ENCODE measurements around the gene ABI2. TPM values are rescaled to one million over a fixed set of nuclear protein-coding genes. Genes with fewer than 3 reads are reported as not detected.
"Not testable (repeated sequence)": the region's sequence is repeated elsewhere in the genome, so short reads cannot be mapped to it uniquely, and the experiment has no call there.

The ABI2 gene
- polyA plus RNA-seq (ENCODE audit: insufficient read length in 10 of 10) = 10 to 100 TPM; 31.4 to 45.5 (median 37.9) TPM
- long read RNA-seq, donor 1, full-length matches to known transcripts = 4 of 4 reads
- long read RNA-seq, donor 1, partial matches to known transcripts = 0 of 4 reads
- long read RNA-seq, donor 1, other reads (novel, unspliced or antisense) = 0 of 4 reads
- long read RNA-seq, donor 2, partial matches to known transcripts = 0 of 2 reads
- long read RNA-seq, donor 2, other reads (novel, unspliced or antisense) = 0 of 2 reads
- long read RNA-seq, donor 3 = 0 reads
- long read RNA-seq, donor 4, full-length matches to known transcripts = 3 of 3 reads
- long read RNA-seq, donor 4, partial matches to known transcripts = 0 of 3 reads
- long read RNA-seq, donor 4, other reads (novel, unspliced or antisense) = 0 of 3 reads
- long read RNA-seq, donor 5, full-length matches to known transcripts = 5 of 47 reads
- long read RNA-seq, donor 5, partial matches to known transcripts = 42 of 47 reads
- long read RNA-seq, donor 5, other reads (novel, unspliced or antisense) = 0 of 47 reads
- long read RNA-seq, donor 6, full-length matches to known transcripts = 6 of 32 reads
- long read RNA-seq, donor 6, partial matches to known transcripts = 26 of 32 reads
- long read RNA-seq, donor 6, other reads (novel, unspliced or antisense) = 0 of 32 reads
- long read RNA-seq, donor 7, full-length matches to known transcripts = 4 of 12 reads
- long read RNA-seq, donor 7, partial matches to known transcripts = 8 of 12 reads
- long read RNA-seq, donor 7, other reads (novel, unspliced or antisense) = 0 of 12 reads
- long read RNA-seq, donor 8, full-length matches to known transcripts = 5 of 5 reads
- long read RNA-seq, donor 8, partial matches to known transcripts = 0 of 5 reads
- long read RNA-seq, donor 8, other reads (novel, unspliced or antisense) = 0 of 5 reads
- long read RNA-seq, donor 9, full-length matches to known transcripts = 1 of 1 reads
- long read RNA-seq, donor 9, partial matches to known transcripts = 0 of 1 reads
- long read RNA-seq, donor 9, other reads (novel, unspliced or antisense) = 0 of 1 reads

DNA sequence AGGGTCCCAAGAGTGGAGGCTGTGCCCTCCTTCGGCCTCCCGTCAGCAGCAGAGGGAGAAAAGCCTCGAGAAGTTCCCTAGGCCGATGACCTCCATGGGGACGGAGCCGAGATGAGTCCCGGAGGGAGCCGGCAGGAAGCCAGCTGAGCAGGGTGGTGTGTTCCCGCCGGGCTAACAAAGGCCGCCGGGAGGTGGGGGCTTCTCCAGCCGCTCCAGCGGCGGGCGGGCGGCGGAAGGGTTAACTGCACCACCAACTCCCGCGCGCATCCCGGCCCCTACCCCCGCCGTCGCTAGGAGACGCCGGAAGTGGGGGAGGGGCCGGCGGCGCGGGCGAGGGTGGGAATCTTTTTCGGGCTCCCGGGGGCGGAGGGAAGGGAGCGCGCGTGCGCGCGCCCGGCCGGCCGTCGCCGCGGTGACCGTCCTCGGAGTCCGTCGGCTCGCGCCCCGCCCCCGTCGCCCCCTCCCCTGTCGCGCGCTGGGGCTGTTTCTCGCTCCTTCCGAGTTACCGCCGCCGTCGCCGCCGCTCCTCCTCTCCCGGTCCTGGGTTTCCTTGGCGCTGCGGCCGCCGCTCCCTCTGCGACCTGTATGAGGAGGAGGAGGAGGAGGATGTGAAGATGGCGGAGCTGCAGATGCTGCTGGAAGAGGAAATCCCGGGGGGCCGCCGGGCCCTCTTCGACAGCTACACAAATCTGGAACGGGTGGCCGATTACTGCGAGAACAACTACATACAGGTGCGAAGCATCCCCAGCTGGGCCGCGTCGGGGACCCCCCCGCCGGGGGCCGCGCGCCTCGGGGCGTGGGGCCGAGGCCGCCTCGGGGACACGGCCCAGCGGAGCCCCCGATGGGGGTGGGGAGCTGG is at the start of gene ABI2:
TSS of gene ABI2 (plus strand) at position 494 of the 859 bp plus-strand sequence. CDS start at position 615, 121 bp downstream.
- DNase-seq = peak; percentile 90 to 96 (median 94)

DNA sequence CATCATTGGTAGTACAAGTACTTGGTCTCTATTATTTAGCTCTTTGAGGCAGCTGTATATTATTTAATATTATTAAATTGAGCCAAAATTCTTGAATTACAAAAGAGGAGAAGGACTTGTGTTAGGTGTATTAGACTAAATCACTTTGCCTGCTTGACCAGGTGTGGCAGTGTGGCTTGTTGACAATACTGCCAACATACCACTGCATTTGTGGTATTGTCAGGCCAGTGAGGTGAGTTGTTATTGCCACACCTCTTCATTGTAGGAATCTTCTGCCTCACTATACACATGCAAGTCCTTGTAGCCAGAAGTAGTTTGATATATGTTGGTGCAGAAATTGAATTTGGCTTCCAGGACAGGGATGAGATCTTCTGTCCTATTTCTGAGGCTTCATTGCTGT is 48.9 kb upstream of the ABI2 start:
- no peak for DNase-seq

DNA sequence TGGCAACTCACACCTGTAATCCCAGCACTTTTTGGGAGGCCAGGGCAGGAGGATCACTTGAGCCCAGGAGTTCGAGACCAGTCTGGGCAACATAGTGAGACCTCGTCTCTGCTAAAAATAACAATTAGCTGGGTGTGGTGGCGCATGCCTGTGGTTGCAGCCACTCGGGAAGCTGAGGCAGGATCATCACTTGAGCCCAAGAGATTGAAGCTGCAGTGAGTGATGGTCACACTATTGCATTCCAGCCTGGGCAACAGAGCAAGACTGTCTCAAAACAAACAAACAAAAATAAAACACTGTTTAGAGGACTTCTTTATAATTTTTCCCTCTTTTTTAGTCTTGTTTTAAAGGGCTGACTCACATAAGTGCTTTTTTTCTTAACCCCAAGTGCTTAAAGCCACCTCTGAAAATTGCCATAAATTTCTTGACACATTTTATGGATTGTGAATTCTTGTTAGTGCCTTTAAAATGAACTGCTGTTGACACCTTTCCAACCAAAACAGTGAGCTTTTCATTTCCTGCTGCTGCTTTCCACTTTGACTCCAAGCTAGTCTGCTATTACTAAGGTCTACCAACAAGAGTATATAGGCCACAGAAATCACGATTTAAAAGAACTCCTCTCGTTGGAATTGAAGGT is 47.6 kb upstream of the ABI2 start:
- peak in 1 of 3 donors; percentile 22 for DNase-seq

DNA sequence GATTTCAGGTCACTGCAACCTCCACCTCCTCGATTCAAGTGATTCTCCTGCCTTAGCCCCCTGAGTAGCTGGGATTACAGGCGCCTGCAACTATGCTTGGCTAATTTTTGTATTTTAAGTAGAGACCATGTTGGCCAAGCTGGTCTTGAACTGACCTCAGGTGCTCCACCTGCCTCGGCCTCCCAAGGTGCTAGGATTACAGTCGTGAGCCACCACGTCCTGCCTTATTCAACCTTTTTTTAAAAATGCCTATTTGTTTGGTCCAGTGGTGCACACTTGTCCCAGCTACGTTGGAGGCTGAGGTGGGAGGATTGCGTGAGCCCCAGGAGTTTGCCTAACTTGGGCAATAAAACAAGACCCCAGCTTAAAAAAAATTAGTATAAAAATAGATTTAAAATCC is 46.1 kb upstream of the ABI2 start:
- DNase-seq = no peak

DNA sequence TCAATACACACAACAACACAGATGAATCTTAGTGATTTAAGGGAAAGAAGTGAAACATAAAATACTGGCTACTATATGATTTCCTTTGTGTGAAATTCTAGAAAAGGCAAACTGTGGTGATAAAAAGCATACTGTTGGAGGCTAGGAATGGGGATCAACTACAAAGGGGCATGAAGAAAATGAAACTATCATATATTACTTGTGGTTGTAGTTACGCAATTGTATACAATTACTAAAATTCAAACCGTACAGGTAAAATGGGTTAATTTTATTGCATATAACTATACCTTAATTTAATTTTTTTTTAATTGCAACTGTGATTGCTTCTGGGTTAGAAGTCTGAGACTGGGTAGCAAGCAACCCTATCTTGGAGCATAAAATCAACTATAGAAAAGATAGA is 41.7 kb upstream of the ABI2 start:
- no peak for DNase-seq

DNA sequence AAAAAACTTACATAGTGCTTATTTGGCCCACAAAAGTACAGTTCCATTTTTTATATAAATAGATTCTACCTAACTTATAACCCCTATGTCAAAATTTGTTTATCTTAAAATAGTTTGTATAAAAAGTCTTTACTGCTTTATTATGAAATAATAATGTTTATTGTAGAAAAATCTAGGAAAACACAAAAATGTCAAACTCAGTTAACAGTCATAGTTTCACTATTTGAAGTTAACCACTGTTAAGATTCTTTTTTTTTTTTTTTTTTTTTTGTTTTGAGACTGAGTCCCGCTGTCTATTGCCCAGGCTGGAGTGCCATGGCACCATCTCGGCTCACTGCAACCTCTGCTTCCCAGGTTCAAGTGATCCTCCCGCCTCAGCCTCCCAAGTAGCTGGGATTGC is 26.5 kb upstream of the ABI2 start:
- no peak for DNase-seq

DNA sequence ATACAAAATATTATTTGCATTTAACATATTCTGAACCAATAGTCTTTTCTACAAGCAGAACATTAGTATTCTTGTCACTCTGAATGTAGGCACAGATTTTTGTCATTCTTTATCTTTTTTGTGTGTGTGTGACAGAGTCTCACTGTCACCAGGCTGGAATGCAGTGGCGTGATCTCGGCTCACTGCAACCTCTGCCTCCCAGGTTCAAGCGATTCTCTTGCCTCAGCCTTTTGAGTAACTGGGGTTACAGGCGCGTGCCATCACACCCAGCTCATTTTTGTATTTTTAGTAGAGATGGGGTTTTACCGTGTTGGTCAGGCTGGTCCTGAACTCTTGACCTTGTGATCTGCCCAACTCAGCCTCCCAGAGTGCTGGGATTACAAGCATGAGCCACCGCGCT is 25.6 kb upstream of the ABI2 start:
- not testable (repeated sequence) for DNase-seq

DNA sequence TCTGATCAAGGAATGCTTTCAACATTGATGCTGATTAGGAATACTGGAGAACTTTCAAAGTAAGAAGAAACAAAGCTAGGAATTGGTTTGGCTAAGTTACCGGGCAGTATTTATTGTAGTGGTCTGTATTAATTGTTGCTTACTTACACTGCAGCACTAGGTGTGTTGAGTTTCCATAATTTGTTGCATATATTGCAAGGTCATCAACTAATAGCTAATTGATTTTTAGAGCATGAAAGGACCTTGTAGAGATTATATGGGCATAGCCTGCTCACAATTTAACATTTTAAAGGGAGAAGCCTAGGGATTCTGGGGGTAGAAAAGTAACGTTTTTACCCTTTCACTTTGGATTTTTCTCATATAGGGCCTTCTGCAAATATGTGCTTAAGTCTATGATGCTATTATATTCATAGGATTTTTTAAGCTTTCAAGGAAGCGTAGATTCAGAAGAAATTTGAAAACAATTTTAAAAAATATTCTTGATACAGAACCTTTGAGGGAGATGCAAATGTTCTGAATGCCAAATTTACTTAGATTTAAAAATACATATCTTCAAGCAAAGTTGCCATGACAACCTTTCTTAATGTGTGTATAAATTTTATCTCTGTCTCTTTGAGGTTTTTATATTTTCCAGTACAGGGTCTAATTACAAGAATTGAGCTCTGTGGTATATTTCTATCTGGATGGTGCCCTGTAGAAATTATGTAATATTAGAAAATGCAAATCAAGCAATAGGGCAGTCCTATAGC is 17.3 kb upstream of the ABI2 start:
- no peak for DNase-seq

DNA sequence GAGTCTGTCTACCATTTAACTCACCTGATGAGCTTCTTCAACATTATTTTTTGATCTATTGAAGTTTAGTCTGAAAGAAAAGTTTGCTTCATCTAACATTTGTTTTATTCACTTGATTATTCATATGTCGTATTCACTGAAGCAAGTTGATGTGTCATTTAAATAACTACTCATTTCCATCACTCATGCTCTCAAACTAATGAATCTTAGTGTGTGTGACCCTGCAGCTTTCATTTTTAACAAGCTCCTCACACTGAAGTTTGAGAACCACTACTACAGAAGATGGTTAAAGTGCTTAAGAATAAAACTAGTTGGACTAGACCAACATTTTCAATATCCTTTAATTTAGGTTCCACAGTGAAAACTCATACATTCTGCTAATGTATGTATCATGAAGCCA is 1.8 kb upstream of the ABI2 start:
- DNase-seq = no peak

DNA sequence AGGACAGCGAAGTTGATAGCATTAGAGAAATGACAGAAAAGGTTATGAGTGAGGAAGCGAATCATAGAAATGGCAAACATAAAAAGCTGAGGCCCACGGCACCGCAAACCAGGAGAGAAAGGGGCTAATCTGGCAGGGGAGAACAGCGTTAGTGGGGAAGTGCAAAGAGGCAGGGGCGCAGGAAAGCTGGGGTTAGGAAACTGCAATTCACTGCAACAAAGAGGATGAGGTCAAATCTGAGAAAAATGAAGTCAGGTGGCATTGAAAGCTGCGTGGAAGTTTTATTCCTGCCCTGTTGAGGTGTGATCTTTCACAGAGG is 653 bp upstream of the ABI2 start:
- DNase-seq = no peak

DNA sequence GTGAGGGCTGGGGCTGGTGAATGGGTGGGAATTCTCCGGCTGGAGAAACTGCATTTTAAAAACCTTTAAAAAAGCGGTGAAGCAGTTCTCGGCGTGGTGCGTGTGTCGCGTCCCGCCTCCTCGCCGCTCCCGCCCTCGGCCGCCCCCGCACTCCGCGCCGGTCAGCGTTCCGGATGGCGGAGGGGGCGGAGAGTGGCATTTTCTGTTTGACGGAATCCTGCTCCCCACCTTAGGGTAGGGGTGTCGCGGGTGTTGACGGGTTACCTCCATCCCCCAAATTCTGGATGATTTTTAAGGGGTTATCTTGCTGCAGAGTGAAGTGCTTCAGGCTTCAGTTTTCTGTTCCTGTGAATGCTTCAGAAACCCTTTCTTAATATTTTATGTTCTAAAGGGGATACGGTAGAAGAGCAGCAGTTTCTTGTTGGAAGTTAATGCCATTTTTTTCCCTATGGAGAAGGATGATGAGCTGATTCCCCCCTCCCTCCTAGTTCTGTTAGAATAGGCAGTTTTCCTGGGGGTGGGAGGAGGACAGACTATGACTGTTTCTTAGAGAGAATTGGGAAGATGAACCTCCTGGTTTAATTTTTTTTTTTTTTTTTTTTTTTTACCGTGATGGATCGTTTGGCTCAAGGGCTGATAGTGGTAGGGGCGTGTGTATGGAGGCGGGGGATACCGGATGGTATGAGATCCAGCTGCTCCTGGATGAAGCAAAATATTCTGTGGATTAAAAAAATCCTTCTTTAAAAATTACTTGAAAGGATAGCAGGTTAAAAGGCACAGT is 756 bp downstream of the ABI2 start:
- DNase-seq = peak; percentile 26 to 85 (median 50)

DNA sequence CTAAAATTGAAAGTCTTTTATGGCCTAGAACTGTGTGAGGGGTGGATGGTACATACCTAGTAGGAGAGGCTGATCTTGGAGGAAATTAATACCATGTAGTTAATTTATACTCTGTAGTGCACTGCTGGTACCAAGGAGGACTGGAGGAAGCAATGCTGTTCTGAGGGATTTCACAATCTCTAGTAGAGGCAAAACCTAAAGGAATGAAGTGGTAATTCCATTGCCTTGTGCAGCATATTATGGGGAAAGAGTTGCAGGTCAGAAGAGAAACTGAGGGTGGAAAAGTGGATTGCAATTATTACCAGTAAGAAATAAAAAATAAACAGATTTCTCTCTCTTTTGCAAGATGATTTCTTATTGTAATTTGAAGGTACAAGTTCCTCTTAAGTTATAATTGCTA is 2.2 kb downstream of the ABI2 start:
- DNase-seq = no peak

DNA sequence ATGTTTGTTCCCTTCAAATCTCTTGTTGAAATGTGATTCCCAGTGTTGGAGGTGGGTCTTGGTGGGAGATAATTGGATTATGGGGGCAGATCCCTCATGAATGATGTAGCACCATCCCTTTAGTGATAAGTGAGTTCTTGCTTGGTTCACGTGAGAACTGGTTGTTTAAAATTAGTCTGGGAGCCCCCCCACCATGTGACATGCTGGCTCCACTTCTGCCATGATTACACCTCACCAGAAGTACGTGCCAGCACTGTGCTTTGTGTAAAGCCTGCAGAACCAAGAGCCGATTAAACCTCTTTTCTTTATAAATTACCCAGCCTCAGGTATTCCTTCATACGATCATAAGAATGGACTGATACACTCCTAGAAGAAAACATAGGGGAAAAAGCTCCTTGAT is 10.1 kb downstream of the ABI2 start:
- DNase-seq = no peak

DNA sequence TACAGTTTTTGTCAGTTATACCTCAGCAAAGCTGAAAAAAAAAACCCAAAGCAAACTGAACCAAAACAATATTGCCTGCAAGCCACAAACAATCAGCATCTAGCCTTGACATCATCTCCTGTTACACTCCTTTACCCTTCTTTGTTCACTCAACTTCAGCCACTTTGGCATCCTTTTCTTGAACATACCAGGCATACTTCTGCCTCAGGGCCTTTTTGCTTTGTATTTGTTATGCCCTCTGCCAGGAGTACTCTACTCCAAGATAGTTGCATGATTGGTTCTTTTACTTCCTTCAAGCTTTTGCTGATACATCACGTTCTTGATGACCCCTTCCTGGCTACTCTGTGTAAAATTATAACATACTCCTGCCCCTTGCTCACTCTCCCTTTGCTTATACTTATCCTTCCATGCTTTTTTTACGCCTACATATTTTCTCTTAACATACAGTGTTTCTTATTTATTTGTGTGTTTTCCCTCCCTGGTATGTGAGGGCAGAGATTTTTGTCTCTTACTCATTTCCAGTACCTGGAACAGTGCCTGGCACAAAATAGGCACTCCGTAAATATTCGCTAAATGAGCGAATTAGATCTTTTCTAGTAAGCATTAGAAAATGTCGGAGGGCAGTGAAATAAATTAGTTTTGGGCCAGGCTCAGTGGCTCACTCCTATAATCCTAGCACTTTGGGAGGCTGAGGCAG is 12.7 kb downstream of the ABI2 start:
- DNase-seq = no peak

DNA sequence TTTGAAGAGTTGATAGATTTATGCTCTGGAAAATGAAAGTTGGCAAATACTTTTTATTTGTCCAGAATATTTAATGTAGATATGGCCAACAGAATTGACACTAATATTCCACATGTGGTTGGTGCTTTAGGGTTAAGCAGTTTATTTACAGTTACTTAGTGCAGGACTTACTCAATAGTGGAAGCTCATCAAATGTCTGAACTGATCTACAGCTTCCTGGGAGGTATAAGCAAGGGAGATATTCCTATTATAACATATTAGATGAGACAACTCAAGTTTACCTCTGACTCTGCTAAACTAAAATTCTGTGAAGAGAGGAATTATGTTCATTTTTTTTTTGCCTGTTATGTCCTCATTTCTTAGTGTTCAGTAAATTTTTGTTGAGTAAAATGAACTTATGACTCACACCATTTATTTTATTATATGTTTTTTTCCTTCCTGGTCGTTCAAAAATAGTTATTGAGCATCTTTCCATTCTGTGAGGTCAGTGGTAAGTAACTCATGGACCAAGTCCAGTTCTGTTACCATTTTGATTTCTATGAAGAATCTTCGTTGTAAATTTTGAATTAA is 13.6 kb downstream of the ABI2 start:
- no peak for DNase-seq

DNA sequence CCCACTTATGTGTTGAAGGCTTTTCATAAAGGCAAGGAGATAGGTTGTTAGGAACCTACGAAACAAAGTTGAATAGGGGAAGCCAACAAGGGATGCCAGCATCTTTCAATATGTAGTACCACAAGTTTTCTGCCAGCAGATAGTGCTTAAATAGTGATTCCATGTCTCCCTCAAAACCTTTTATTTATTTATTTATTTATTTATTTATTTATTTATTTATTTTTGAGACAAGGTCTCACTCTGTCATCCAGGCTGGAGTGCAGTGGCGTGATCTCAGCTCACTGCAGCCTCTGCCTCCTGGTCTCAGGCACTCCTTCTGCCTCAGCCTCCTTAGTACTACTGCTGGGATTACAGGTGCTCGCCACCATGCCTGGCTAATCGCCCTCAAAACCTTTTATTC is 14.2 kb downstream of the ABI2 start:
- not testable (repeated sequence) for DNase-seq

DNA sequence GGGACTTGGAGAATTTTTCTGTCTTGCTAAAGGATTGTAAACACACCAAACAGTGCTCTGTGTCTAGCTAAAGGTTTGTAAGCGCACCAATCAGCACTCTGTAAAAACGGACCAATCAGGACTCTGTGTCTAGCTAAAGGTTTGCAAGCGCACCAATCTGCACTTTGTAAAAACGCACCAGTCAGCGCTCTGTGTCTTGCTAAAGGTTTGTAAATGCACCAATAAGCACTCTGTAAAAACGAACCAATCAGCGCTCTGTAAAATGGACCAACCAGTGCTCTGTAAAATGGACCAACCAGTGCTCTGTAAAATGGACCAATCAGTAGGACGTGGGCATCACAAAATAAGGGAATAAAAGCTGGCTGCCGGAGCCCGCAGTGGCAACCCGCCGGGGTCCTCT is 16.5 kb downstream of the ABI2 start:
- no peak for DNase-seq

DNA sequence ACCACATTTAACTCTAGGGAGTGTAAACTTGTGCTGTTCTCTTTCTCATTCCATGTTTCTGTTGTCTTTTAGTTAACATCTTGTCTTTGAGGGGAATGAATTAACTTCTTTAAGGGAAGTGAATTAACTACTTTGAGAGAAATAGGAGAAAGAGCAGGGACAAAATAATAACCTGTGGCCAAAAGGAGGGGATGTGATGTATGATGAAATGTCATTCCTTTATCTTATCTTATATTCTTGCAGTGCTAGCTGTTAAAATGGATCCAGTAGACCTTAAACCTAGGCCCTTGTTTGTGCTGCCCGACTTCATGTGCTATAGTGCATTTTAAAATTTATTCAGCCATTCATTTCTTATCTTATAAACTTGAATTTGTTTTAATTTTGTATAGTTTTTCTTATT is 18.4 kb downstream of the ABI2 start:
- no peak for DNase-seq

DNA sequence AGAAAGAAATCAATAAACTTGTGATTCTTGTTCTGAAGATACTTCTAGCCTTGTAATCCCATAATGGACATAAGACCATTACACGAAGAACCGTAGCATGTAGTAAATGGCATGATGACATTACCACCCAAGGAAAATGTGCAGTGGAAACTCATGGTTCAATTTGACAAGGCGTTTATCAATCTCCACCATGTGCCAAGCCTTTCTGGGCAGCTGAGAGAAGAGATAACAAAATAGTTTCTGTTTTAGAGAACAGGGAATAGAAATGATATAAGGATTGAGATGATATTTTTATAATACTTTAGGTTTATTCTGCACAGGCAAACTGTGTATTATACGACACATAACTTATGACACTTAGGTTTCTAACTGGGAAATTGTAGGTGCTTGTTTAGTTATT is 19.2 kb downstream of the ABI2 start:
- DNase-seq = no peak

Data from muscle of back (tissue), 13 donors.